H1 (cell line): ENCODE measurements around the gene CCDC107.

Experiments
- CEBPB ChIP-seq: IDR thresholded peaks from 2 replicates; pipeline ENCODE4 v1.6.1; 2012; ENCODE audit warnings: low read depth, low read length
- EZH2 ChIP-seq: fragments of 200-600 bp; sonication (generic); IDR thresholded peaks from 2 replicates; pipeline ENCODE4 v1.7.1; 2012; ENCODE audit warnings: low read depth, mild to moderate bottlenecking, moderate library complexity, low read length, inconsistent platforms; ENCODE audit not compliant: severe bottlenecking
- GTF2F1 ChIP-seq: IDR thresholded peaks from 2 replicates; pipeline ENCODE4 v1.6.1; 2012; ENCODE audit warnings: low read depth, low read length, improper control_type of control experiment, borderline replicate concordance
- POLR2A ChIP-seq, 2 experiments: IDR thresholded peaks; 1 replicate in 1 of 2; 2 replicates in 1 of 2; pipeline ENCODE4 v1.6.1; 2011; ENCODE audit warnings: low read depth in 2 of 2, low read length in 2 of 2, mild to moderate bottlenecking in 2 of 2; ENCODE audit errors: control extremely low read depth in 1 of 2
- RAD21 ChIP-seq, 2 experiments: IDR thresholded peaks in 1 of 2; conservative IDR thresholded peaks in 1 of 2; 2 replicates each; pipeline ENCODE4 v1.6.1; 2011; ENCODE audit warnings: low read depth in 2 of 2, low read length in 2 of 2, improper control_type of control experiment in 1 of 2, inconsistent platforms in 1 of 2, mild to moderate bottlenecking in 1 of 2, moderate library complexity in 1 of 2
- SAP30 ChIP-seq: fragments of 300-600 bp; sonication (generic); IDR thresholded peaks from 2 replicates; pipeline ENCODE4 v1.7.1; 2012; ENCODE audit warnings: low read length, moderate library complexity, mild to moderate bottlenecking, inconsistent platforms; ENCODE audit not compliant: insufficient read depth, insufficient replicate concordance
- SP1 ChIP-seq: IDR thresholded peaks from 2 replicates; pipeline ENCODE4 v1.6.1; 2011; ENCODE audit warnings: low read depth, low read length
- SP4 ChIP-seq: IDR thresholded peaks from 2 replicates; pipeline ENCODE4 v1.6.1; 2012; ENCODE audit warnings: low read length, inconsistent platforms
- TBP ChIP-seq: IDR thresholded peaks from 2 replicates; pipeline ENCODE4 v1.6.1; 2011; ENCODE audit warnings: low read depth, low read length, improper control_type of control experiment
- YY1 ChIP-seq: IDR thresholded peaks from 2 replicates; pipeline ENCODE4 v1.6.1; 2011; ENCODE audit warnings: low read depth, mild to moderate bottlenecking, low read length
- TF ChIP-seq, protein P1 (sequence below), 3 experiments: IDR thresholded peaks; 1 replicate in 2 of 3; 2 replicates in 1 of 3; pipeline versions ENCODE4 v1.5.1 to v1.6.1; 2011; ENCODE audit warnings: low read length in 3 of 3, mild to moderate bottlenecking in 3 of 3, inconsistent platforms in 2 of 3, low read depth in 1 of 3, moderate library complexity in 1 of 3; ENCODE audit not compliant: insufficient read depth in 1 of 3; ENCODE audit errors: control extremely low read depth in 1 of 3
- TF ChIP-seq, protein P2 (sequence below): IDR thresholded peaks from 2 replicates; pipeline ENCODE4 v1.6.1; 2011; ENCODE audit warnings: low read depth, mild to moderate bottlenecking, low read length; ENCODE audit not compliant: insufficient read depth

DNA sequence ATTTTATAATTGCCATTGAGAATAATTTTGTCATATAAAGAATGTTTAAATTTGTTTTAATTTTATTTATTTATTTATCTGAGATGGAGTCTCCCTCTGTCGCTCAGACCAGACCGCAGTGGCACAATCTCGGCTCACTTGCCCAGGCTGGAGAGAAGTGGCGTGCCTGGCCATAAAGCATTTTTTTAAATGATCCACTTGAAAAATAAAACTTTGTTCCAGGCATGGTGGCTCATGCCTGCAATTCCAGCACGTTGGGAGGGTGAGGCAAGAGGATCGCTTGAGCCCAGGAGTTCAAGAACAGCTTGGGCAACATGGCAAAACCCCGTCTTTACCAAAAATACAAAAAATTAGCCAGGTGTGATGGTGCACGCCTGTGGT is 5.3 kb upstream of the CCDC107 start:
- TF ChIP-seq, protein P1, sequence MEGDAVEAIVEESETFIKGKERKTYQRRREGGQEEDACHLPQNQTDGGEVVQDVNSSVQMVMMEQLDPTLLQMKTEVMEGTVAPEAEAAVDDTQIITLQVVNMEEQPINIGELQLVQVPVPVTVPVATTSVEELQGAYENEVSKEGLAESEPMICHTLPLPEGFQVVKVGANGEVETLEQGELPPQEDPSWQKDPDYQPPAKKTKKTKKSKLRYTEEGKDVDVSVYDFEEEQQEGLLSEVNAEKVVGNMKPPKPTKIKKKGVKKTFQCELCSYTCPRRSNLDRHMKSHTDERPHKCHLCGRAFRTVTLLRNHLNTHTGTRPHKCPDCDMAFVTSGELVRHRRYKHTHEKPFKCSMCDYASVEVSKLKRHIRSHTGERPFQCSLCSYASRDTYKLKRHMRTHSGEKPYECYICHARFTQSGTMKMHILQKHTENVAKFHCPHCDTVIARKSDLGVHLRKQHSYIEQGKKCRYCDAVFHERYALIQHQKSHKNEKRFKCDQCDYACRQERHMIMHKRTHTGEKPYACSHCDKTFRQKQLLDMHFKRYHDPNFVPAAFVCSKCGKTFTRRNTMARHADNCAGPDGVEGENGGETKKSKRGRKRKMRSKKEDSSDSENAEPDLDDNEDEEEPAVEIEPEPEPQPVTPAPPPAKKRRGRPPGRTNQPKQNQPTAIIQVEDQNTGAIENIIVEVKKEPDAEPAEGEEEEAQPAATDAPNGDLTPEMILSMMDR (IDR thresholded peaks at IDR 0.05; ENCODE audit: control extremely low read depth in 1 of 3, insufficient read depth in 1 of 3, low read depth in 1 of 3, low read length in 3 of 3), result no peak
- no peak for TF ChIP-seq SP4
- no peak for TF ChIP-seq POLR2A (IDR thresholded peaks at IDR 0.05; ENCODE audit: control extremely low read depth in 1 of 2, low read depth in 2 of 2, low read length in 2 of 2)
- no peak for TF ChIP-seq TBP
- TF ChIP-seq SP1, result no peak
- TF ChIP-seq YY1, result no peak
- TF ChIP-seq SAP30, result no peak
- no peak for TF ChIP-seq RAD21 (IDR thresholded peaks at IDR 0.05 in 1 of 2, conservative IDR thresholded peaks at IDR 0.05 in 1 of 2; ENCODE audit: low read depth in 2 of 2, low read length in 2 of 2)
- no peak for TF ChIP-seq CEBPB
- TF ChIP-seq, protein P2, sequence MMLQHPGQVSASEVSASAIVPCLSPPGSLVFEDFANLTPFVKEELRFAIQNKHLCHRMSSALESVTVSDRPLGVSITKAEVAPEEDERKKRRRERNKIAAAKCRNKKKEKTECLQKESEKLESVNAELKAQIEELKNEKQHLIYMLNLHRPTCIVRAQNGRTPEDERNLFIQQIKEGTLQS, result no peak
- TF ChIP-seq GTF2F1, result no peak
- TF ChIP-seq EZH2, result no peak
